Psoas muscle (tissue), 8 donors: ENCODE results near the gene NATD1. TPM values are rescaled to one million over a fixed set of nuclear protein-coding genes. Genes with fewer than 3 reads are reported as not detected.

Experiments used
- ATAC-seq, 4 donors: fragments of 200-7000 bp; cut with Tn5 transposase; one replicate each; pipeline ENCODE4 v1.9.1; 2020; ENCODE audit warnings: moderate library complexity in 3 of 4, mild to moderate bottlenecking in 2 of 4
- DNase-seq, 2 donors: peaks; one replicate each; pipeline ENCODE4 v3.0.0-alpha.2; 2020
- H3K27ac ChIP-seq: fragments of 200-600 bp; one replicate; pipeline ENCODE4 v1.8.0; 2022
- H3K27me3 ChIP-seq, 3 donors: fragments of 200-600 bp in 1 of 3; one replicate each; pipeline versions ENCODE4 v1.6.1 to v1.8.0; 2013 to 2022; ENCODE audit warnings: low read length in 2 of 3, mild to moderate bottlenecking in 2 of 3, moderate library complexity in 1 of 3; ENCODE audit not compliant: insufficient read depth in 3 of 3
- H3K36me3 ChIP-seq, 2 donors: fragments of 200-600 bp in 1 of 2; one replicate each; pipeline versions ENCODE4 v1.6.1 to v1.8.0; 2013 to 2022; ENCODE audit warnings: low read depth in 1 of 2, mild to moderate bottlenecking in 1 of 2, moderate library complexity in 1 of 2; ENCODE audit not compliant: insufficient read depth in 1 of 2
- H3K4me1 ChIP-seq: fragments of 200-600 bp; one replicate; pipeline ENCODE4 v1.8.0; 2022
- H3K4me3 ChIP-seq: fragments of 200-600 bp; one replicate; pipeline ENCODE4 v1.8.0; 2022; ENCODE audit warnings: mild to moderate bottlenecking
- H3K9me3 ChIP-seq: fragments of 200-600 bp; one replicate; pipeline ENCODE4 v1.8.0; 2022
- WGBS, 3 donors: extraction: QIAGEN DNeasy Blood & Tissue Kit; methylation state at CpG; one replicate each; pipeline versions ENCODE4 v1.1.6 to v1.1.7; 2013; 5-methylcytosine and 5-hydroxymethylcytosine counted together
- intact Hi-C, 2 donors: fragments of 100-400 bp; cut with DNase I; formaldehyde crosslinking; loops; one replicate each; pipeline versions ENCODE4 v1.11.0 to v1.14.2; 2022
- polyA plus RNA-seq, 3 donors: library from polyadenylated mRNA; stranded (reverse); fragments of 200-250 nt; gene quantifications; one replicate each; pipeline ENCODE4 v1.2.3, GENCODE V29; 2013
- total RNA-seq, 4 donors: library from RNA; stranded (reverse); fragmentation: NEBNext Ultra II Directional in 2 of 4; extraction: Animal tissue kit (Norgen Biotek cat#: 25700) in 2 of 4; gene quantifications; one replicate each; pipeline versions ENCODE4 v1.2.1 to v1.2.4, GENCODE V29; 2021 to 2023
- TF ChIP-seq, protein P1 (sequence below): fragments of 200-600 bp; IDR thresholded peaks from one replicate; pipeline ENCODE4 v1.8.0; 2022; ENCODE audit warnings: antibody characterized with exemption
- donor health status: healthy with polysubstance abuse.
- donor health status: DM: no; HTN: no; CAD: no; lungs with moderate emphysema.
- donor health status: Bipolar disorder and iron deficiency.
- donor health status: healthy.
- donor health status: DM: yes; HTN: yes; CAD: no.
- donor health status: DM: no; HTN: no; CAD: no.
- donor health status: DM: no; HTN: no; CAD: no.
- donor health status: DM: yes; HTN: yes; CAD: no.

NATD1 gene
- total and polyA plus RNA-seq, 7 donors, result 4.7 to 48.0 (median 21.6) TPM

DNA sequence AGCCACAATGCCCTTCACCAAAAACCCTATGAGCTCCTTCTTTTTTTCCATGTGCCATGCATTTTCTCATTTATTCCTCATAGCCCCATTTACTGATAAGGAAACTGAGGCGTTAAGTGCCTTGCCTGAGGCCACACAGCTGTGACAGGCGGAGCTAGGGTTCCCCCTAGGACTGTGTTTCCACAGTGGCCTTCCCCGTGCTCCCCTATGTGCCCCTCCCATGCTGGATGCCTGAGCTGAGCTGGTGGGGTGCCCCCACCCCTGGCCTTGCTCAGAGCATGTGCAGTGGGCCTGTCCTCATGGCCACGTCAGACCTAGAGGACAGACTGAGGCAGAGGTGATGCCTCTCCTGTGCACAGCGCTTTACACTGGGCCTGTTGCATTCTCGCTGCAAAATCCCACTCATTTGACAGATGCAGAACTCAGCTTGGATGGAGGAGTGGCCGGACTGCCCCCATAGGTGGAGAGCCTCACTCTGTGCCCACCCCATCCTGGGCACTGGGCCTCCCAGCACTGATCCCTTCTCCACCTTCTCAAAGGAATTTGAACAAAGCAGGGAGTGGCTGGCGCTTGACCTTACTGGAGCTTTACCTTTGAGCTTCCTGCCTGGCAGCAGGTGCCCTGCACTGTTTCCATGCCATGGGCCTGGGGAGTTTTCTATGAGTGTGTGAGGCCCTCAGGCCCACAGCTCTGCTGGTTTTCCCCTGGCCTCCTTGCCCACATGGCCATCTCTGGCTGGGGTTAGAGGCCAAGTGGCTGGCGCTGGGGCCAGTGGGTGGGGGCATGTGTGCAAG lies 33.9 kb upstream of the NATD1 start:
- Histone ChIP-seq H3K4me1 (peaks cover 60% of the 10 kb centered on the region), H3K36me3 (peaks cover 0 to 5% of the 10 kb centered on the region in 2 donors), H3K27me3 (peaks cover 0 to 2% (median 0%) of the 10 kb centered on the region in 3 donors), H3K9me3 (no peaks in the 10 kb centered on the region), H3K27ac (peak overlapping the region; percentile 99), H3K4me3 (peak overlapping the region; percentile 89)
- 35 to 51% (median 42%) methylated on average over 9 of the region's 9 CpGs for WGBS, 3 donors
- no peak for ATAC-seq
- no peak for DNase-seq
- intact Hi-C loops, result loop anchor here (2.0 to 10.0 kb wide), 6 partner anchors 35 to 244 kb away; partner anchors contain the start of genes DHRS7B (in 2 of the 2), NATD1 (in 1 of the 2), TMEM11 (in 1 of the 2) and USP22 (in 1 of the 2)
- TF ChIP-seq, protein P1, sequence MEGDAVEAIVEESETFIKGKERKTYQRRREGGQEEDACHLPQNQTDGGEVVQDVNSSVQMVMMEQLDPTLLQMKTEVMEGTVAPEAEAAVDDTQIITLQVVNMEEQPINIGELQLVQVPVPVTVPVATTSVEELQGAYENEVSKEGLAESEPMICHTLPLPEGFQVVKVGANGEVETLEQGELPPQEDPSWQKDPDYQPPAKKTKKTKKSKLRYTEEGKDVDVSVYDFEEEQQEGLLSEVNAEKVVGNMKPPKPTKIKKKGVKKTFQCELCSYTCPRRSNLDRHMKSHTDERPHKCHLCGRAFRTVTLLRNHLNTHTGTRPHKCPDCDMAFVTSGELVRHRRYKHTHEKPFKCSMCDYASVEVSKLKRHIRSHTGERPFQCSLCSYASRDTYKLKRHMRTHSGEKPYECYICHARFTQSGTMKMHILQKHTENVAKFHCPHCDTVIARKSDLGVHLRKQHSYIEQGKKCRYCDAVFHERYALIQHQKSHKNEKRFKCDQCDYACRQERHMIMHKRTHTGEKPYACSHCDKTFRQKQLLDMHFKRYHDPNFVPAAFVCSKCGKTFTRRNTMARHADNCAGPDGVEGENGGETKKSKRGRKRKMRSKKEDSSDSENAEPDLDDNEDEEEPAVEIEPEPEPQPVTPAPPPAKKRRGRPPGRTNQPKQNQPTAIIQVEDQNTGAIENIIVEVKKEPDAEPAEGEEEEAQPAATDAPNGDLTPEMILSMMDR, result no peak

DNA sequence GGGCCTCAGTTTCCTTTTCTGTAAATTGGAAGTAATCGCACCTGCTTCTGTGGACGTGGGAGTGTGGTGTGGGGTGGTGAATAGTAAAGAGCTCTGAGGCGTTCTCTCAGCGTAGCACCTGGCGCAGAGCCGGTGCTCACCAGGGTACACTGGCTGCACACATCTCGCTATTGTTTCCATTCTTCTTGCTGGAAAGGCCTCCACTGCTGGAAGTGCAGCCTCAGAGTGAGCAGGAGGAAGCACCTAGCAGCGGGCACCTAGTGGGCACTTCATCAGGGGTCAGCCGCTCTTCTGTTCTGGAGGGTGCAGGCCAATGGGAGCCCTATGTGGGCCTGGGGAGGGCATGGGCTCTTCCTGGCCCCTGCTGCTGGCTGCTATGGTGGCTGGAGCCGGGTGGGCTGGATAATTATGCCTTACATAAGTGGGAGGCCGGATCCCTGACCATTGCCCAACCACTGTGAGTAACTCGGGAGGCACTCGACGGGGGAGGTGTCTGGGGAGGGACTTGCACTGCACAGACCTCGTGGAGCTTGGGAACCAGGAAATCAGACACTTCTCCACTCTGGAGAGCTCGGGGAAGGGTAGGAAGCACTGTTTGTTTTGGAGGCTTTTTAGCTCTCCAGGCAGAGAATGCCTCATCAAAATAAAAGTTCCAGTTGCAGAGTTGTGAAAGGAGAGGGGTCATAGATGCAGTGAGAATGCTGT lies 33.0 kb upstream of the NATD1 start:
- WGBS, 3 donors, result 3 to 7% (median 5%) methylated on average over 16 of the region's 16 CpGs
- DNase-seq (peak; percentile 92 to 95), ATAC-seq (peak; percentile 49 to 58 (median 50))
- H3K27ac ChIP-seq, result peak overlapping the region; percentile 99
- TF ChIP-seq, protein P1, result no peak
- peaks cover 0 to 2% (median 0%) of the 10 kb centered on the region in 3 donors for H3K27me3 ChIP-seq
- no peaks in the 10 kb centered on the region for H3K9me3 ChIP-seq
- H3K36me3 ChIP-seq, result no peaks in the 10 kb centered on the region
- peaks cover 58% of the 10 kb centered on the region for H3K4me1 ChIP-seq
- intact Hi-C loops, result loop anchor here (2.0 to 10.0 kb wide), 6 partner anchors 34 to 243 kb away; partner anchors contain the start of genes DHRS7B (in 2 of the 2), NATD1 (in 1 of the 2), TMEM11 (in 1 of the 2) and USP22 (in 1 of the 2)
- peak overlapping the region; percentile 89 for H3K4me3 ChIP-seq

DNA sequence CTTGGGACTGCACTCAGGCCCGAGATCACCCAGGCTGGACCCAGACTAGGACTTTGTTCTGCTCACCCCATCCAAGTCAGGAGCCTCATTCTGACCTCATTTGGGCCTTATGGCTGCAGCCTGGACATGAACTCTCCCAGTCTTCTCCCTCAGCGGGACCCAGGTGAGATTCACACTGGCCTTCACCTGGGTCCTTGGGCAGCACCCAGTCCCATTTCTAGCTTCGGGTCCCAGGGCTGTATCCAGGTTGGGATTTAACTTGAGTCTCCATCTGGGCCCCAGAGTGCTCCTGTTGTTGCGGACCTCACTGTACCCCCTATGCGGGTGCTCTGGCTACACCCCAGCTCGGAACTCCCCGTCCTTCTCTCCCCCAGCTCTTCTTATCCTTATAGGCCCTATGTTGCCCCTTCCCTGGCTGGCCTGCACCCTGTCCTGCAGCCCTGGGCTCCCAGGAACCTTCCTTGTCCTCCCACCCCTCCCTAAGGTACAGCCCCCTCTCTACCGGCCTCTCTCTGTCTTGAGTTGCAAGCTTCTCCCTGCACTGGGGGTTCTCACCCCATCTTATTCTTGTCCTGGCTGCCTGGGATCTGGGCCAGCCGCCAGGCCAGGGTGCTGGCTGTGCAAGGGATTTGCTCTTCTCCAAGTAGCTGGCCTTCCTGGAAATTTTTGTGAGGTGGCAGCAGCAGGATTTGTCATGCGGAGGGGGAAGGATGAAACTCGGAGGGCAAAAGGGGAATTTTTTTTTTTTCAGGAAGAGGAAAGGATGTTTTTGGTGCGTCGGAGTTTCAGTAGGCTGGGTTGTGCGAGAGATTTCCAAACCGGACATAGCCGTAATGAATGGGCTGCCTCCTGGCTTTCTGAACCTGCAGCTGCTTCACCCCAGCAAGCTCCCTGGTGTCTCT lies 32.2 kb upstream of the NATD1 start:
- H3K36me3 ChIP-seq, result no peaks in the 10 kb centered on the region
- peaks cover 0 to 2% (median 0%) of the 10 kb centered on the region in 3 donors for H3K27me3 ChIP-seq
- TF ChIP-seq, protein P1, result no peak
- peaks cover 56% of the 10 kb centered on the region for H3K4me1 ChIP-seq
- peak overlapping the region; percentile 99 for H3K27ac ChIP-seq
- DNase-seq (peak in 1 of 2 donors; percentile 61), ATAC-seq (no peak)
- H3K9me3 ChIP-seq, result no peaks in the 10 kb centered on the region
- H3K4me3 ChIP-seq, result peak overlapping the region; percentile 89
- WGBS, 3 donors, result 0 to 3% (median 1%) methylated on average over 16 of the region's 16 CpGs
- intact Hi-C loops, result loop anchor here (2.0 to 10.0 kb wide), 6 partner anchors 33 to 243 kb away; partner anchors contain the start of genes DHRS7B (in 2 of the 2), NATD1 (in 1 of the 2), TMEM11 (in 1 of the 2) and USP22 (in 1 of the 2)
